Colonic mucosa (tissue), 4 donors: ENCODE data around the gene TJP2. TPM values are rescaled to one million over a fixed set of nuclear protein-coding genes. Genes with fewer than 3 reads are reported as not detected.

ENCODE experiments used
- DNase-seq: peaks from one replicate; pipeline ENCODE4 v3.0.0-alpha.2; 2020
- H3K27ac ChIP-seq: fragments of 200-600 bp; one replicate; pipeline ENCODE4 v1.8.0; 2021
- H3K27me3 ChIP-seq: fragments of 200-600 bp; one replicate; pipeline ENCODE4 v1.8.0; 2021
- H3K36me3 ChIP-seq: fragments of 200-600 bp; one replicate; pipeline ENCODE4 v1.8.0; 2021
- H3K4me1 ChIP-seq: fragments of 200-600 bp; one replicate; pipeline ENCODE4 v1.8.0; 2021; ENCODE audit warnings: mild to moderate bottlenecking
- H3K4me3 ChIP-seq: fragments of 200-600 bp; one replicate; pipeline ENCODE4 v1.8.0; 2021
- H3K9ac ChIP-seq, 2 donors: one replicate each; pipeline ENCODE4 v1.7.0; 2013; ENCODE audit warnings: control low read depth in 2 of 2, low read depth in 2 of 2, low read length in 2 of 2
- H3K9me3 ChIP-seq: fragments of 200-600 bp; one replicate; pipeline ENCODE4 v1.8.0; 2021
- CTCF ChIP-seq: fragments of 200-600 bp; IDR thresholded peaks from one replicate; pipeline ENCODE4 v1.8.0; 2022; ENCODE audit warnings: antibody characterized with exemption, mild to moderate bottlenecking
- intact Hi-C: fragments of 100-400 bp; cut with DNase I; formaldehyde crosslinking; loops from one replicate; pipeline ENCODE4 v1.14.1; 2022
- total RNA-seq, 2 donors: library from RNA; stranded (reverse); fragmentation: NEBNext Ultra II Directional in 1 of 2; extraction: Animal tissue kit (Norgen Biotek cat#: 25700) in 1 of 2; gene quantifications; one replicate each; pipeline ENCODE4 v1.2.1, GENCODE V29; 2021
- donor health status: healthy.
- donor health status: DM: no; HTN: no; CAD: no.
- donor health status: DM: no; HTN: no; CAD: no.

The TJP2 gene
- total RNA-seq, 2 donors from 2014 or later, result 133 to 174 TPM

DNA sequence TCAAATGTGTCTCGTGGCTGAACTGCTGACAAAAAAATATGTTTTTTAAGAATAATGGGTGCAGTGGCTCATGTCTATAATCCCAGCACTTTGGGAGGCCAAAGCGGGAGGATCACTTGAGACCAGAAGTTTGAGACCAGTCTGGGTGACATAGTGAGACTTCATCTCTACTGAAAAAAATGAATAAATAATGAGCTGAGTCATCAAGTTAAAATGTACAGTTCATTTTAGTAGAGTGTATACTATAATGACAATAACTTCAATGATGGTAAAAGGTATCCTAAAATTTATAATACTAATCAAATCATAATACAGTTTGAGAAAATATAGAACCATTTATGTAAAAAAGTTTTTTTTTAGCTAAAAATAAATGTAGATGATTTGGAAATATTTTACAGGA, 37.9 kb upstream of the TJP2 start:
- Histone ChIP-seq H3K27me3 (no peaks in the 10 kb centered on the region), H3K4me3 (no peak overlapping the region), H3K36me3 (no peaks in the 10 kb centered on the region), H3K9ac (no peak overlapping the region), H3K4me1 (peaks cover 2% of the 10 kb centered on the region), H3K9me3 (no peaks in the 10 kb centered on the region), H3K27ac (no peak overlapping the region)
- no peak for DNase-seq
- intact Hi-C loops, result loop anchor here (10.0 kb wide), 1 partner anchor 59 kb away; no protein-coding TSS in a partner anchor
- TF ChIP-seq CTCF, result no peak

DNA sequence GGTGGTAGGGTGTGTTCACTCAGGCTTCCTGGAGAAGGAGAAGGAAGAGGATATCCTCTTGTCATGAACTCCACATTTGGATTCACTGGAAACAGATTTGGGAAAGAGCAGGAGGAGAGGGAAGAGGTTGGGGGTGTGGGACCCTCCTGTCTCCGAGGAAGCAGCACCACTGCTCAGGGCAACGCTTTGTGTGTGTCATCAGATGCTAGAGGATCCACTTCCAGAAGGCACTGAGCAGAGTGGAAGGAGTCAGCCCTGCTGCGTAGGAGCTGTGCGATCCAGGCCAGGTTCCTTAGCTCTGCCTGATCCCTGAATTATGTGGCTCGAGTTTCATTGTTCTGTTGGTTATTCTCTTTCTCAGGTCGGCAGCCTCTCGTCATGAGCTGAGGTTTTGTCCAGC, 37.3 kb upstream of the TJP2 start:
- Histone ChIP-seq H3K36me3 (no peaks in the 10 kb centered on the region), H3K27ac (no peak overlapping the region), H3K4me1 (no peaks in the 10 kb centered on the region), H3K9me3 (no peaks in the 10 kb centered on the region), H3K9ac (no peak overlapping the region), H3K4me3 (no peak overlapping the region), H3K27me3 (no peaks in the 10 kb centered on the region)
- intact Hi-C loops, result loop anchor here (10.0 kb wide), 1 partner anchor 58 kb away; no protein-coding TSS in a partner anchor
- TF ChIP-seq CTCF, result no peak
- DNase-seq, result no peak

GRCh38 chr9:69137311-69137710, 36.8 kb upstream of the TJP2 start:
- no peaks in the 10 kb centered on the region for H3K4me1 ChIP-seq
- no peaks in the 10 kb centered on the region for H3K36me3 ChIP-seq
- H3K9me3 ChIP-seq, result no peaks in the 10 kb centered on the region
- H3K4me3 ChIP-seq, result no peak overlapping the region
- no peak for TF ChIP-seq CTCF
- intact Hi-C loops, result loop anchor here (10.0 kb wide), 1 partner anchor 57 kb away; no protein-coding TSS in a partner anchor
- H3K27ac ChIP-seq, result no peak overlapping the region
- DNase-seq, result no peak
- H3K27me3 ChIP-seq, result no peaks in the 10 kb centered on the region
- H3K9ac ChIP-seq, result no peak overlapping the region

DNA sequence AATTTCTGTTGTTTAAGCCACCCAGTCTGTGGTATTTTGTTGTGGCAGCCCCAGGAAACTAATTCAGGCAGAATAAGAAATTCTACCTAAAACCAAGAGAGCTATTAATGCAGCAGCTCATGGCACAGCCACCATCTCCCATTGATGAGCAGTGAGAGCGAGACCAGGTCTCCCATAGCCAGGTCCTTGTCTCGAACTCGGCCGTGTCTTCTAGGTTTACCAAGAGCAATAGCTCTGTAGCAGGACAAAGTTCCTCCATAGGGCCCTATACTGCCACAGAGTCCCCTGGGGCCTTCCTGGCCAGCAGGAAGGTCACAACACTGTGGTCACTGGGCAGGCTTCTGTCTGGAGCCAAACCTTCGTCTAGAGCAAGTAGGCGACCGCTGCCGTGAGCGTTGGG, 34.5 kb upstream of the TJP2 start:
- Histone ChIP-seq H3K9ac (no peak overlapping the region), H3K27me3 (no peaks in the 10 kb centered on the region), H3K9me3 (no peaks in the 10 kb centered on the region), H3K4me3 (no peak overlapping the region), H3K4me1 (no peaks in the 10 kb centered on the region), H3K36me3 (no peaks in the 10 kb centered on the region), H3K27ac (no peak overlapping the region)
- DNase-seq, result no peak
- intact Hi-C loops, result loop anchor here (10.0 kb wide), 1 partner anchor 55 kb away; no protein-coding TSS in a partner anchor
- no peak for TF ChIP-seq CTCF

DNA sequence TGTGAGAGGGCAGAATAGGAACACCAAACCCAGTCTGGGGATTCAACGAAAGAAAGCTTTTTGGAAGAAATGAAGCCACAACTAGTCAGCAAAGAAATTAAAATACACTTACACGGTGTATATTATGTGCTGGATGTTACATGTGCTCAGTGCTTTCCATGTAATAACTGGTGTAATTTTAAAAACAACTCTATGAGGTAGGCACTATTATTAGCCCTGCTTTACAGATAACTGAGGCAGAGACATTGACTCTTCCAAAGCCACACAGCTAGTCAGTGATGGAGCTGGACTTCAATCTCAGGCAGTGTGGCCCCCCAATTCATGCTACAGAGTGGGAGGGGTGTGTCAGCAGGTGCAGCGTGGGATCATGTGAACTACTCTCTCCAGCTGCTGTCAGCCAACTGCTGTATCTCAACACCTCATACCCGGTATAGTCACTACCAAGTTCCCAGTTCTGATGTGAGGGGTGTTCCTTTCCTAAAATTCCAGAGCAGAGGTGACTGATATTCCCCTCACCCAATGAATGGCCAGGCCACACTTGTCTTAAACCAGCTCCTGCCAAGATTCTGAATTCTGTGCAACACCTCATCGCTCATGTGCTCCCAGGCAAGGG, 33.8 kb upstream of the TJP2 start:
- no peaks in the 10 kb centered on the region for H3K27me3 ChIP-seq
- intact Hi-C loops, result no loop called here
- H3K9me3 ChIP-seq, result no peaks in the 10 kb centered on the region
- no peak for DNase-seq
- no peak overlapping the region for H3K4me3 ChIP-seq
- H3K9ac ChIP-seq, result no peak overlapping the region
- H3K36me3 ChIP-seq, result no peaks in the 10 kb centered on the region
- no peaks in the 10 kb centered on the region for H3K4me1 ChIP-seq
- TF ChIP-seq CTCF, result no peak
- H3K27ac ChIP-seq, result no peak overlapping the region
